Upper lobe of left lung (tissue), 4 donors: ENCODE measurements around the gene KMT5B.

ENCODE experiments used
- POLR2A ChIP-seq, 4 donors: fragments of 450-650 bp; IDR thresholded peaks; one replicate each; pipeline ENCODE4 v1.5.1; 2016 to 2017; ENCODE audit warnings: antibody characterized with exemption in 4 of 4, mild to moderate bottlenecking in 2 of 4
- POLR2AphosphoS5 ChIP-seq, 2 donors: sonication (generic); formaldehyde crosslinking; IDR thresholded peaks; one replicate each; pipeline ENCODE4 v1.5.1; 2017; ENCODE audit warnings: antibody characterized with exemption in 2 of 2
- TF ChIP-seq, protein P1 (sequence below), 6 experiments: fragments of 450-650 bp in 4 of 6; fragments of 200-600 bp in 2 of 6; sonication (generic) in 2 of 6; IDR thresholded peaks; one replicate each; pipeline ENCODE4 v1.5.1; 2016 to 2019; ENCODE audit warnings: antibody characterized with exemption in 6 of 6

DNA sequence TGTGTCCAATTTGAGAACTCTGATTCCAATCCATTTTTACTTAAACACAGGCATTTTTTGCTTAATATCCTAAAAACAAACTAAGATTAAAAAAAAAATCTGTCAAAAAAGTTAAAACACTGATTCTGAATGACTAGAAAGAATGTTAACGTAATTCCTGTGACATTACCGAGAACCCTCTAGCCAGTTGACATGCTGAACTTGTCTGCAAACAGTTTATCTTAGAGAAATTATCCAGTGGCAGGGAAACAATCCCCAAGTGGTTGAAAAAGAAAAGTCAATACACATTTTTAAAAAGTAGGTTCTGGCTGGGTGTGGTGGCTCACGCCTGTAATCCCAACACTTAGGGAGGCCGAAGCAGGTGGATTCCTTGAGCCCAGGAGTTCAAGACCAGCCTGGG, 11.6 kb downstream of the KMT5B start:
- TF ChIP-seq, protein P1, sequence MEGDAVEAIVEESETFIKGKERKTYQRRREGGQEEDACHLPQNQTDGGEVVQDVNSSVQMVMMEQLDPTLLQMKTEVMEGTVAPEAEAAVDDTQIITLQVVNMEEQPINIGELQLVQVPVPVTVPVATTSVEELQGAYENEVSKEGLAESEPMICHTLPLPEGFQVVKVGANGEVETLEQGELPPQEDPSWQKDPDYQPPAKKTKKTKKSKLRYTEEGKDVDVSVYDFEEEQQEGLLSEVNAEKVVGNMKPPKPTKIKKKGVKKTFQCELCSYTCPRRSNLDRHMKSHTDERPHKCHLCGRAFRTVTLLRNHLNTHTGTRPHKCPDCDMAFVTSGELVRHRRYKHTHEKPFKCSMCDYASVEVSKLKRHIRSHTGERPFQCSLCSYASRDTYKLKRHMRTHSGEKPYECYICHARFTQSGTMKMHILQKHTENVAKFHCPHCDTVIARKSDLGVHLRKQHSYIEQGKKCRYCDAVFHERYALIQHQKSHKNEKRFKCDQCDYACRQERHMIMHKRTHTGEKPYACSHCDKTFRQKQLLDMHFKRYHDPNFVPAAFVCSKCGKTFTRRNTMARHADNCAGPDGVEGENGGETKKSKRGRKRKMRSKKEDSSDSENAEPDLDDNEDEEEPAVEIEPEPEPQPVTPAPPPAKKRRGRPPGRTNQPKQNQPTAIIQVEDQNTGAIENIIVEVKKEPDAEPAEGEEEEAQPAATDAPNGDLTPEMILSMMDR (IDR thresholded peaks at IDR 0.05), result no peak
- TF ChIP-seq POLR2A (IDR thresholded peaks at IDR 0.05) (no peak), POLR2AphosphoS5 (IDR thresholded peaks at IDR 0.05) (no peak)
